ENCODE measurements around the gene LRRC7. TPM values are rescaled to one million over a fixed set of nuclear protein-coding genes. Genes with fewer than 3 reads are reported as not detected.

The LRRC7 gene
- total RNA-seq, result 0.06 TPM in 1 of 2 replicates, not detected in the other

GRCh38 chr1:69567652-69568420, at the start of gene LRRC7:
TSS of gene LRRC7 (plus strand) at chr1:69567922. CDS start at chr1:69568640, 718 bp downstream.
- DNase-seq (ENCODE audit: extremely low read depth, low read depth, low spot score), result no peak

GRCh38 chr1:69519006-69519405, 48.7 kb upstream of the LRRC7 start:
- no peak for DNase-seq (ENCODE audit: extremely low read depth, low read depth, low spot score)

- no peak for DNase-seq (ENCODE audit: extremely low read depth, low read depth, low spot score)
Measured at GRCh38 chr1:69520326-69520725, 47.4 kb upstream of the LRRC7 start.

- DNase-seq (ENCODE audit: extremely low read depth, low read depth, low spot score), result no peak
Measured at GRCh38 chr1:69523032-69523431, 44.7 kb upstream of the LRRC7 start.

- DNase-seq (ENCODE audit: extremely low read depth, low read depth, low spot score), result no peak
Measured at GRCh38 chr1:69523461-69523860, 44.3 kb upstream of the LRRC7 start.

GRCh38 chr1:69524015-69524414, 43.7 kb upstream of the LRRC7 start:
- DNase-seq (ENCODE audit: extremely low read depth, low read depth, low spot score), result no peak

GRCh38 chr1:69527273-69527672, 40.4 kb upstream of the LRRC7 start:
- no peak for DNase-seq (ENCODE audit: extremely low read depth, low read depth, low spot score)

- DNase-seq (ENCODE audit: extremely low read depth, low read depth, low spot score), result no peak
Measured at GRCh38 chr1:69528376-69528775, 39.3 kb upstream of the LRRC7 start.

- DNase-seq (ENCODE audit: extremely low read depth, low read depth, low spot score), result no peak
Measured at GRCh38 chr1:69533343-69533742, 34.4 kb upstream of the LRRC7 start.

- no peak for DNase-seq (ENCODE audit: extremely low read depth, low read depth, low spot score)
Measured at GRCh38 chr1:69534829-69535228, 32.9 kb upstream of the LRRC7 start.

- no peak for DNase-seq (ENCODE audit: extremely low read depth, low read depth, low spot score)
Measured at GRCh38 chr1:69535490-69535889, 32.2 kb upstream of the LRRC7 start.

GRCh38 chr1:69540052-69540451, 27.7 kb upstream of the LRRC7 start:
- DNase-seq (ENCODE audit: extremely low read depth, low read depth, low spot score), result no peak

GRCh38 chr1:69551476-69552324, 16.0 kb upstream of the LRRC7 start:
- DNase-seq (ENCODE audit: extremely low read depth, low read depth, low spot score), result no peak

GRCh38 chr1:69553726-69554125, 14.0 kb upstream of the LRRC7 start:
- DNase-seq (ENCODE audit: extremely low read depth, low read depth, low spot score), result no peak

- DNase-seq (ENCODE audit: extremely low read depth, low read depth, low spot score), result no peak
Measured at GRCh38 chr1:69568421-69569174, 876 bp downstream of the LRRC7 start.

- DNase-seq (ENCODE audit: extremely low read depth, low read depth, low spot score), result no peak
Measured at GRCh38 chr1:69569175-69569541, 1.4 kb downstream of the LRRC7 start.

GRCh38 chr1:69569576-69570328, 2.0 kb downstream of the LRRC7 start:
- DNase-seq (ENCODE audit: extremely low read depth, low read depth, low spot score), result no peak

- DNase-seq (ENCODE audit: extremely low read depth, low read depth, low spot score), result no peak
Measured at GRCh38 chr1:69570356-69570755, 2.6 kb downstream of the LRRC7 start.

- DNase-seq (ENCODE audit: extremely low read depth, low read depth, low spot score), result no peak
Measured at GRCh38 chr1:69572921-69573320, 5.2 kb downstream of the LRRC7 start.

- no peak for DNase-seq (ENCODE audit: extremely low read depth, low read depth, low spot score)
Measured at GRCh38 chr1:69573911-69574310, 6.2 kb downstream of the LRRC7 start.

GRCh38 chr1:69585666-69586065, 17.9 kb downstream of the LRRC7 start:
- DNase-seq (ENCODE audit: extremely low read depth, low read depth, low spot score), result no peak

All from glomerular endothelial cell (primary cell).